KOPT-K1 (cell line): ENCODE results near the gene NOXA1.
"Not testable (repeated sequence)": the region's sequence is repeated elsewhere in the genome, so short reads cannot be mapped to it uniquely, and the experiment has no call there.

Source experiments
- H3K27ac ChIP-seq: fragments of 200-600 bp; sonication (generic); 2 replicates; pipeline ENCODE4 v1.5.1; 2016; ENCODE audit warnings: antibody characterized with exemption, mild to moderate bottlenecking, low read depth, low read length; ENCODE audit not compliant: poor library complexity, severe bottlenecking
- H3K36me3 ChIP-seq: fragments of 200-600 bp; sonication (generic); 2 replicates; pipeline ENCODE4 v1.5.1; 2017; ENCODE audit warnings: antibody characterized with exemption, mild to moderate bottlenecking, low read length, moderate library complexity; ENCODE audit not compliant: insufficient read depth
- H3K9me3 ChIP-seq: fragments of 200-600 bp; sonication (generic); 2 replicates; pipeline ENCODE4 v1.5.1; 2017; ENCODE audit warnings: antibody characterized with exemption, low read length, mild to moderate bottlenecking; ENCODE audit not compliant: insufficient read depth, poor library complexity, severe bottlenecking

The NOXA1 gene

DNA sequence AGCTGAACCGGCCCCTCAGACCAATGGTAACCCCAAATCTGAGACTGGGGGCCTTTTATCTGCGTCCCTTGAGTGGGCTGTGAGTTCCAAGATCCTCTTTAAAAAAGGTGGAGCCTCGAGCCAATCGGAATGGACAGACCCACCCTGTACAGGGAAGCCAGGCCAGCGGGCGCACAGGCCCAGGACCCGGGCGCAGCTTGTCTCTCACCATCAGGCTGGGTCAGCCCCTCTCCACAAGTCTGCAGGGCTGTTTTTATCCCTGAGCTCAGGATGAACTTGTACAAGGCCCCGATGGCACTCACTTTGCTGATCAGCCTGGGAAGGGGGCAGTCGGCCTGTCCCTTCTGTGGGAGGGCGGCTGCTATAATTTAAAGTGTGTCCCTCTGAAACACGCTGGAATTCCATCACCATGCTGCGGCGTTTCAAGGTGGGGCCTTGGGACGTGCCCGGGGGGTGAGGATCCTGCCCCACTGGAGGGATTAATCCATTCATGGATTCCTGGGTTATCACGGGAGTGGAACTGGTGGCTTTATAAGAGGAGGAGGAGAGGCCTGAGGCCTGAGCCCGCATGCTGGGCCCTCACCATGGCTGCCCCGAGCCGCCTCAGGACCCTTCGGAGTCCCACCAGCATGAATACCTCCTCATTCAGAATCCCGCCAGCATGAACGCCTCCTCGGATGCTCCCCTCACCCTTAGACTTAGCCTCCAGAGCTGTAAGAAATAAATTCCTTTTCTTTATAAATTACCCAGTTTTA is 14.4 kb upstream of the NOXA1 start:
- Histone ChIP-seq H3K27ac (no peak overlapping the region), H3K36me3 (no peaks in the 10 kb centered on the region), H3K9me3 (no peaks in the 10 kb centered on the region)

DNA sequence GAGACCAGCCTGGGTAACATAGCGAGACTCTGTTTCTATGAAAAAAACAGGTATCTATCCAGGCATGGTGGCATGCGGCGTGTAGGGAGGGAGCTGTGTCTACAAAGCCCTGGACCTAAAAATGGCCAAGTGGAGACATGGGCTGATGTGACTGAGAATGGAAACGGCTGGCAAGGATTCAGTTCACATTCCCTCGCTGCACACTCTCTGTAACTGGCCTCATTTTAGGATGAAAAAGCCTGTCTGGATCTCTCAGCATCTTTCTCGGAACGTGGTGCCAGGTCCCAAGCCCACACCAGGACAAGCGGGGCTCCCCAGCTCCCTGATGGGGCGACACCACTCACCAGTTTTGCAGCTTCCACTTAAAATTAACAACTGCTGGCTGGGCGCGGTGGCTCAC is 13.7 kb upstream of the NOXA1 start:
- H3K27ac ChIP-seq: no peak overlapping the region
- no peaks in the 10 kb centered on the region for H3K9me3 ChIP-seq
- no peaks in the 10 kb centered on the region for H3K36me3 ChIP-seq

DNA sequence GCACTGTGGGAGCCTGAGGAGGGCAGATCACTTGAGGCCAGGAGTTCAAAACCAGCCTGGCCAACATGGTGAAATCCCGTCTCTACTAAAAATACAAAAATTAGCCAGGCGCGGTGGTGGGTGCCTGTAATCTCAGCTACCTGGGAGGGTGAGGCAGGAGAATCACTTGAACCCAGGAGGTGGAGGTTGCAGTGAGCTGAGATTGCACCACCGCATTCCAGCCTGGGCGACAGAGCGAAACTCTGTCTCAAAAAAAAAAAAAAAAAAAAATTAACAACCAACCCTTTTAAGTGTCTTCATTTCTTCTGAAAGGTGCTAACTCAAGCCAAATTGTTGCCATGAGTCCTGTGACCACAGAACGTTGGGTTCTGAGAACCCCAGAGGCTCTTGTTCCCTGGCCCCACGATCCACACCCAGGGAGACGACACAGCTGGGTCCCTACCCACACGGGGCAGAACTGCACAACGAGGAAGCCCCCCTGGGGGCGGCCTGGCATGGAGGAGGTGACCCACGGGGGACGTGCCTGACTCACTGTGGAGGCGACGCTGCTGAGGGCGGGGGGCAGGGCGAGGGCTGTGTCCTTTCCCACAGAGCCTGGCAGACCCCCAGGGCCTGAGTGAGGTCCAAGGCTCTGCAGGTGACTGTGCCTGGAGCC is 12.8 kb upstream of the NOXA1 start:
- not testable (repeated sequence) for H3K9me3 ChIP-seq, H3K27ac ChIP-seq, H3K36me3 ChIP-seq

DNA sequence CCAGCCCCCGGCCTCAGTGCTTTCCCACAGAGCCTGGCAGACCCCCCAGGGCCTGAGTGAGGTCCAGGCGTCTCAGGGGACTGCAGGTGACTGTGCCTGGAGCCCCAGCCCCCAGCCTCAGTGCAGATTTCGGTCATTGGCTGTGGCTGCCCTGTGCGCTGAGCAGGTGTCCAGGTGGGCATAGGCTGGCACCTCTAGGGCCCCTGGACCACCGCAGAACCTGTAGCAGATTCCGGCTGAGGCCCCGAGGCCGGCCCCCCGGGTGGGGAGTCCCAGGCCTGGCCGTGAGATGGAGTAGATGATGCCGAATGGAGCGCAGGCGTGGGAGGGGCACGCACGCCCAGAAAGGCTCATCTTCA is 12.3 kb upstream of the NOXA1 start:
- Histone ChIP-seq H3K9me3 (no peaks in the 10 kb centered on the region), H3K36me3 (no peaks in the 10 kb centered on the region), H3K27ac (no peak overlapping the region)

DNA sequence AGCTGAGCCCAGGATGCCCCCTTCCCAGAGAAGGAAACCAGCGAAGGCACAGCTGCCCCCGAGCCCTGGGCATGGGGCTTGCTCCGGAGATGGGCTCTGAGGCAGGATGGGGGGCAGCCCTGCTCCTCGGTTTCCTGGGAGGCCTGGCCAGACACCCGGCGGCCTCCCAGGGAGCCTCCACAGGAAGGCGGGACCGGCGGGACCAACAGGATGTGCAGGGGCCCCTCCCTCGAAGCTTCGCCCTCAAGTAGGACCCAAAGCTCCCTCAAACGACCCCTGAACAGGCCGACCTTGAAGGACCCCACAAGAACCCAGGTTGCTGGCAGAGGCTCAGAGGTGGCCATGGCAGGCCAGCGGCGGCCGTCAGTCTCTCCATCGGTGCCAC is 11.9 kb upstream of the NOXA1 start:
- H3K9me3 ChIP-seq: no peaks in the 10 kb centered on the region
- H3K36me3 ChIP-seq: no peaks in the 10 kb centered on the region
- H3K27ac ChIP-seq: no peak overlapping the region

DNA sequence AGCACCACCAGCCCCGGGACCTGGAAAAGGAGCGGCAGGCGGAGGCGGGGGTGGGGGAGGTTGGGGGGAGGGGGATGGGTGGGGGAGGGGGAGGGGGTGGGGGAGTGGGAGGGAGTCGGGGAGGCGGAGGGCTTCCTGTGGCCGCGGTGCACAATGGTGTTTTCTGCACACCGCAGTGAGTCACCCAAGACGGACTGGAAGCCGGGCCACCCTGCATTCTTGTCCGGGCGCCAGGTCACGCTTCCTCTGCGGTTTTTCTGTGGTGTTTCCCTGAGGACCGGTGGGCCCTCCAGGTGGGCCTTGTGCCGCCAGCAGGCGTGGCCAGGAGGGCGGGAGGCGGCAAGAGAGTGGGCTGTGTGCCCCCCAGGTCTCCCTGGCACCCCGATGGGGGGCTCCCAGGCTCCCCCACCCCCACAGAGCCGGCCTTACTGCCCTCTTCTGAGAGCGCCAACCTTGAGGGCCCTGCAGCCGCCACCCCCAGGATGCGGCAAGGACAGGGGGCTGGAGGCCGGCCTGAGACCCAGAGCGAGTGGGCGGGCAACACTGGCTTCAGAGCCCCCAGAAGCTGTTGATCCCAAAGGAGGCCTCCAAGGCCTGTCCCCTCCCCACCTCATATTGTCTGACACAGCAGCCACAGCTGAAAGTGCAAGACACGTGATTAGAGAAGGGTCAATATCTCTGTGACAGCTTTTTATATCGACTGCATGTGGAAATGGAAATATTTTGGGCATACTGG is 11.4 kb upstream of the NOXA1 start:
- no peak overlapping the region for H3K27ac ChIP-seq
- no peaks in the 10 kb centered on the region for H3K36me3 ChIP-seq
- no peaks in the 10 kb centered on the region for H3K9me3 ChIP-seq

DNA sequence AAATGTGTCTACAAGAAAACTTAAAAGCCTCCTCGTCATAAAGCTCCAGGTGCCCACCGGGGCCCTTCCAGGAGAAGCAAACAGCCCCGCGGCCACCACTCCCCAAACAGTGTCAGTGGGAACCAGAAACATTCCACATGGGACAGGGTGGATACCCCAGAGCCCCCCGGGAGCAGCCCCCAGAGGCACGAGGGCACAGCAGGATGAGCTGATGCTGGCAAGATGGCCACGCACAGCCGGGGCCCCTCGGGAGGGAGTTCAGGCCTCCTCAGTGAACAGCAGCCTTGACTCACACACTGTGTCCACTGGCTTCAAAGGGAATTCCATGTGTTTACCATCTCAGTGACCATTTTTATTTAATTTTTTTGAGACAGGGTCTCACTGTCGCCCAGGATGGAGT is 10.8 kb upstream of the NOXA1 start:
- no peaks in the 10 kb centered on the region for H3K9me3 ChIP-seq
- H3K36me3 ChIP-seq: no peaks in the 10 kb centered on the region
- H3K27ac ChIP-seq: no peak overlapping the region

DNA sequence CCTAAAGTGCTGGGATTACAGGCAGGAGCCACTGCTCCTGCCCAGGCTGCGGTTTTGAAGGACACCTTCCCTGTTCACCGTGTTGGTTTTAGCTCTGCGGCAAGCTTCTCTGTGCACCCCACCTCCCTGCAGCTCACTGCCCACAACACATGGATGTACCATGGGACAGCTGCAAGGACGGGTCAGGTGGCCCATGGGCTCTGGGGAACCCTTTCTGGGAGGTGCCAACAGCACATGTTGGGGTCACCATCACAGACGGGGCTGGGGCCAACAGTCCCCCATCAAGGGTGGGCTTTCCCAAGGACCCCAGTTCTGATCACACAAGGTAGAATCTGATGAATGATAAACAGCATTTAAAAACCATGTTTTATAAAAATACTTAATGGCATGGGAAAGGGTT is 7.7 kb upstream of the NOXA1 start:
- no peaks in the 10 kb centered on the region for H3K36me3 ChIP-seq
- no peak overlapping the region for H3K27ac ChIP-seq
- H3K9me3 ChIP-seq: no peaks in the 10 kb centered on the region

DNA sequence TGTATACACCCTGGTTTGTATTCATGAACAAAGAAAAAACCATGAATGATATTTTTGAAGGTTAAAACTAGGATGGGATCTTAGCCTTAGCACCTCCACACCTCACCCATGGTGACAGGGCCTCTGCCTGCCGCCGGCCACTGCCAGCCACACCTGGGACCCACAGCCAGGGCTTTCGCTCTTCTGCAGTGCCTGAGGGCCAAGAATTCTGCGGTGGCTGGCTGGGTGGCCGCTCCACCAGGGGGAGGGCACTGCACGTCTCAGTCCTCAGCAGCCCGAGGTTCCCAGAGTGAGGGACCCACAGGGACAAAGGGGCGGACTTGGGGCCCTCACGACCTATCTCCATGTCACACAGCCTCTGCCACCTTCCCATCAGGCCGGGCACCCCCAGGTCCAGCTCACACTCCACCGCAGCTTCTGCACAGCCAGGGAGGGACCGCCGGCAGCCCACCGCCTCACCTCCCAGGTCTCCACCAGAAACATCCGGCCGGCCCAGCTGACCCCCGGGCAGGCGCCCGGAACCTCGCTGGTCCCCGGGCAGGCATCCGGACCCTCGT is 7.1 kb upstream of the NOXA1 start:
- Histone ChIP-seq H3K36me3 (no peaks in the 10 kb centered on the region), H3K9me3 (no peaks in the 10 kb centered on the region), H3K27ac (no peak overlapping the region)

DNA sequence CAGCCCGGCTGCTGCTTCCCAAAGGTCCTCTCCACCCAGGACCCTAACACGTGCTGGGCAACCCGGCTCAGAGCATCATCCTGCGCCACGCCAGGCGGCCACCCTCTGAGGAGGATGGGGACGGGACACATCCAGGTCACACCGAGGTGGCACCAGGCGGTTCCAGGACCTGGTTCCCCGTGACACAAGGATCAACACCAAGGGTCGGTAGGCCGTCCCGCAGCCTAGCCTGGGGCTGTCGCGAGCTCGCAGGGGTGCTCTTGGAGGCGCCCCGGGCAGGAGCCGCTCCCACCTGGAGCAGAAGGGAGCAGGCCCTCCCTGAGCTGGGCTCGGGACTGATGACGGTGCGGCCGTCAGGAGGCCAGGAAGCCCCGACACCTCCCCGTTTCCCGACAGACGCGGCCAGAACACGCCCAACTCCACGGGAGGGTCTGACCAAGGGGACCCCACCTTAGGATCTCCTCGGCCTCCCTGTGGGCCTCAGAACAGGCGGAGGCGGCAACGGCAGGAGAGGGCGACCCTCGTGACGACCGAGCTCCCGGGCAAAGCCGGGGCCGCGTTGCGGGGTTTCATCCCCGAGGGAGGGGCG is 6.5 kb upstream of the NOXA1 start:
- no peaks in the 10 kb centered on the region for H3K9me3 ChIP-seq
- no peaks in the 10 kb centered on the region for H3K36me3 ChIP-seq
- H3K27ac ChIP-seq: no peak overlapping the region

DNA sequence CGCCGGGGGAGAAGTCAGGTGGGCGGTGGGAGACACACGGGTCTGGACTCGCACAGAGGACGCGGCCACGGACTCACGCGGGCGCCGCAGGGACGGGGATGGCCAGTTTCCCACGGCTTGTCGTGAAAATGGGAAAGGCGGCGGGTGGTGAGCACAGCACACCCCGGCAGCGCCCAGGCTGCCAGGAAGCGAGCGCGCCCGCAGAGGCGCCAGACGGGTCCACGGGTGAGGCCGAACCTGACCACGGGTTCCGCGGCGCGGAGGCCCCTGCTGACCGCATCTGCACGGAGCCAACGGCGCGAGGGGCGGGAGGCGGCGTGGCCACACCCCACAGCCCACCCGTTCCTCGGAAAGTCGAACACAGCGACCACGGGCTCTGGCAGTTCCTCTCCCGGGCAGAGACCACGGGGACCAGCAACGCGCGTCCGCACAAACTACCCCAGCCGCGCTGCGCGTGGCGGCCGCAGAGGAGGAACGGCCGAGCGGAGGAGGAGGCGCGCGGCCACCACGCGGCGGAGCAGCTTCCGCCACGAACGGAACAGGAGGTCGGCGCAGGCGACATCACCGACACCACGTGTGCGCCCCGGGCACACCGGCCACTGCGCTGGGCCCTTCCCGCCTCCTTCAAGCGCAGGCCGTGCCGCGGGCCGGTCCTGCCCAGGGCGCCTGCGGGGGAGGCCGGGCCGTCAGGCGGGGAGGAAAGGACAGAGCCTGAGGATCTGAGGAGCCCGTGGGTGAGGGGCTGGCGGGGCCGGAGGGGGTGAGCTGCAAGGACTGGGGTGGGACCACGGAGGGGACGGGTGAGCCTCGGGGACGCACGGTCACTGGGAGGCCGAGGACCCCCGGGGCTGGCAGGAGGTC is 5.8 kb upstream of the NOXA1 start:
- H3K9me3 ChIP-seq: no peaks in the 10 kb centered on the region
- no peak overlapping the region for H3K27ac ChIP-seq
- no peaks in the 10 kb centered on the region for H3K36me3 ChIP-seq

DNA sequence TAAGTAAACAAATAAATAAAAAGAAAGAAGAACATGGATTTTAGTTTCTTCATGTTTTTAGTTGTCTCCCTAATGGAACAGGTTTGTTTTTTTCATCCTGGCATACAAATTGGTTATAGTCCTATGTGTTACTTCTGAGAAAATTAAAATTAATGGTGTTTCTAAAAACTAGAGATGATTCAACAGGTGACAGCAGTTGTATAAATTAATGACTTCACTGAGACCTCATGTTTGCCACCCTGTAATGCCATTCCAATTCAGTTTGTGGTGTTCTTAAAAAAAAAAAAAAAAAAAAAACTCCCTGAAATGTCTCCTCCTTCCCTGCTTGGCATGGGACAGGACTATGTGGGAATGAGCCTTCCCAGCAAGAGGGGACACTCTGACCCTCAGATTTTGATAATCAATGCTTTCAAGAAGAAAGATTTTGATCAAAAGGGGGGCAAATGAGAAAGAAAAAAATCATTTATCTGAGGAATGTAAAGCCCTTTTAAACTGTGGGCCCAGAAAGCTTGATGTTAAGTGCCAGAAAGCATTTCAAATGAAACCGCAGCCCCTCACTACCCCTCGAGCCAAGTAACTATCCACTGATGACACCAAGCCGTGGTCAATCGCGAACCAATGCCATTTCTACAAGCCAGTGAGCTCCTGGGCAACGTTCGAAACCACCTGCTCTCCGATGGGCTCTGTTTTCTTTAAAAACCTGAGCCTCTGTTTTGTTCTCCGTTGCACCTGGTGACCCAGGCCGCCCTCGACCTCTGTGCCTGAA is 1.2 kb upstream of the NOXA1 start:
- H3K9me3 ChIP-seq: no peaks in the 10 kb centered on the region
- no peaks in the 10 kb centered on the region for H3K36me3 ChIP-seq
- H3K27ac ChIP-seq: no peak overlapping the region

DNA sequence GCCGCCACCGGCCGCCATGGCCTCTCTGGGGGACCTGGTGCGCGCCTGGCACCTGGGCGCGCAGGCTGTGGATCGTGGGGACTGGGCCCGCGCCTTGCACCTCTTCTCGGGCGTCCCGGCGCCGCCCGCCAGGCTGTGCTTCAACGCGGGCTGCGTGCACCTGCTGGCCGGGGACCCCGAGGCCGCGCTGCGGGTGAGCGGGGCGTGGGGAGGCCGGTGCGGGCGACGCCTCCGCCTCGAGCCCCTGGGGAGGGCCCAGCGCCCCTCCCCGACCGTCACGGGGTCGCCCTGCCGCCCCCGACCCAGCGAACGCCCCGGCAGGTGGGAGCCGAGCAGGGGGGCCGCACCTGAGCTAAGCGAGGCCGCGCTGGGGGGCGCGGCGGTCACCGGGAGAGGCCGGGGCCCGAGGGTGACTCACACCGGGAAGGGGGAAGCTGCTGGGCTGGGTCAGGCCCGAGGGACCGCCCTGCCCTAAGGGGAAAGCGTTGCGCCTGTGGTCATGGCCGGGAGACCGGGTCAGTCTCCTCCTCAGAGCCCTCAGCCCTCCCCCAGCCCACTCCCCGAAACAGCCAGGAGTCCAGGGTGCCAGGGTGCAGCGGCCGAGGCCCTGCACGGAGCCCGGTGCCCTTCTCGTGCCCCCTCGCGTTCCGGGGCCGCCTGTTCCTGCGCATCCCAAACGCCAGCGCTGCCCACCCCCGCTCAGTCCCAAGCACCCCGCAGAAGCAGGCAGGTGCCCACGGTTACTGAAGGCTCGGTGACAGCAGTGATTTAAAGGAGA is 510 bp downstream of the NOXA1 start:
- H3K27ac ChIP-seq: no peak overlapping the region

More for the DNA sequence above, 510 bp downstream of the NOXA1 start:
- H3K9me3 ChIP-seq: no peaks in the 10 kb centered on the region
- no peaks in the 10 kb centered on the region for H3K36me3 ChIP-seq
